ENCODE data around the gene LMTK2.
A peak's percentile ranks its signal among the peaks of the same experiment; 100 is the strongest.

The LMTK2 gene

DNA sequence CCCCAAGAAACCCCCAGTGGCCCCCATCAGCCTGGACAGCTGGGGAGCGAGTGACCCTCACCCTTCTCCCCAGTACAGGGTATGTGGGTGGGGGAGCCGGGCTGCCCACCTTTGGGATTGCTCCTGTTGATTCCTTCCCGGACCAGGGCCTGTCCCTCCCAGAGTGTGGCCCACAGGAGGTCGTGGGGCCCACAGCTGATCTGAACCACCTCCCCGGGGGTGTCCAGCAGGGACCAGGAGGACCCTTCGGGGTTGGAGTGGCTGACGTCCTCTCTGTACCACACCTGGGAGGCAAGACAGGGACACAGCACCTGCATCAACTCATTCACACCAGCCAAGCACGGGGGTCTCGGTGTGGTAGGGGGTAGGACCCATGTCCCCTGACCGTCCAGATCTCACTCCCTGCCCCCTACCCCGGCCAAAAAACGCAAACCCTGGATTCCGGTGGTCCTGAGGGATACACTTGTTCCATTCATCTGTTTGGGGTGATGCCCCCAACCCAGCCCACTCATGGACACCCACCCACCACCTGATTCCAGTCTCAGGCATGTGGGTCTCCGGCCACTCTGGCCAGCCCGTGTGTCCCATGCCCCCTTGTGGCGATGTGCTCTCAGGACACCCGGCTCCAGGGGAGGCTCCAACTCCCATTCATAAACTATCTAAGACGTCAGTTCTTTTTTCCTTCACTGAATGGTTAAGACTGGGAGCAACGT is 134.5 kb downstream of the LMTK2 start:
- TF ChIP-seq, protein P1, sequence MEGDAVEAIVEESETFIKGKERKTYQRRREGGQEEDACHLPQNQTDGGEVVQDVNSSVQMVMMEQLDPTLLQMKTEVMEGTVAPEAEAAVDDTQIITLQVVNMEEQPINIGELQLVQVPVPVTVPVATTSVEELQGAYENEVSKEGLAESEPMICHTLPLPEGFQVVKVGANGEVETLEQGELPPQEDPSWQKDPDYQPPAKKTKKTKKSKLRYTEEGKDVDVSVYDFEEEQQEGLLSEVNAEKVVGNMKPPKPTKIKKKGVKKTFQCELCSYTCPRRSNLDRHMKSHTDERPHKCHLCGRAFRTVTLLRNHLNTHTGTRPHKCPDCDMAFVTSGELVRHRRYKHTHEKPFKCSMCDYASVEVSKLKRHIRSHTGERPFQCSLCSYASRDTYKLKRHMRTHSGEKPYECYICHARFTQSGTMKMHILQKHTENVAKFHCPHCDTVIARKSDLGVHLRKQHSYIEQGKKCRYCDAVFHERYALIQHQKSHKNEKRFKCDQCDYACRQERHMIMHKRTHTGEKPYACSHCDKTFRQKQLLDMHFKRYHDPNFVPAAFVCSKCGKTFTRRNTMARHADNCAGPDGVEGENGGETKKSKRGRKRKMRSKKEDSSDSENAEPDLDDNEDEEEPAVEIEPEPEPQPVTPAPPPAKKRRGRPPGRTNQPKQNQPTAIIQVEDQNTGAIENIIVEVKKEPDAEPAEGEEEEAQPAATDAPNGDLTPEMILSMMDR (IDR thresholded peaks at IDR 0.05; ENCODE audit: low read depth, low read length), result peak; percentile 80
- no peak overlapping the region for H3K4me3 ChIP-seq (ENCODE audit: low read depth, low read length)

DNA sequence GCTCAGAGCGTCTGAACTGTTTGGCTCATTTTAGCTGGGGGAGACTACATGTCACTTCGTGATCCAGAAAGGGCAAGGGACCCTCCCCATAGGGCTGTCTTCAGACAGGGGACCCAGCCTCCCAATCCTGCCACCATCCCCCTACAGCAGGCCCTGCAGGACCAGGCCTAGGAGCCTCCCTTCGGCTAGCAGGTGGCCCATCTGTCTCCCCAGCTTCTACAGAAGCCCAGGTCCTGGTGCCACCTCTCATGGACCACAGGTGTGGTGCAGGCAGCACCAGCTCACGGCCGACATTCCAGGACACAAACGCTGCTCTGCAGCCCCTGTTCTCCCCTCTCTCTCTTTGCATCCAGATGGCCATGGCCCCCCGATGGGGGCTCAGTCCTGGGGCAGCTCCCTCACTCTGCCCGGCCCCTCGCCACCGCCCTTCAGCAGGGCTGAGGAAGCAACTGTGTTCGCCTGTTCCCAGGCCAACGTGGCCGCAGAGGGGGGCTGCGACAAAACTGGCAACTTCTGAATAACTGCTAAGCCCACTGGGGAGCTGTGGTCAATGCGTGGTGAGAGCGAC is 135.1 kb downstream of the LMTK2 start:
- H3K4me3 ChIP-seq (ENCODE audit: low read depth, low read length), result no peak overlapping the region

DNA sequence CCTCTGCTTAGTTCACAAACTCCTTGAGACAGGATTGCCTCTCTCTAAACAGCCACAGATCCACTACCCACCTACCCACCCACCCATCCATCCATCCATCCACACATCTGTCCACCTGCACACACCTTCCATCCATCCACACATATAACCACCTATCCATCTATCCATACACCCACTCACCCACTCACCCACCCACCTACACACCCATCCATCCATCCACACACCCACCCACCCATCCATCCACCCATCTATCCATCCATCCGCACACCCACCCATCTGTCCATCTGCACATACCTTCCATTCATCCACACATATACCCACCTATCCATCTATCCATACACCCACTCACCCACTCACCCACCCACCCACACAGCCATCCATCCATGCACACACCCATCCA is 135.7 kb downstream of the LMTK2 start:
- TF ChIP-seq, protein P1 (IDR thresholded peaks at IDR 0.05; ENCODE audit: low read depth, low read length), result no peak
- no peak overlapping the region for H3K4me3 ChIP-seq (ENCODE audit: low read depth, low read length)

More for the DNA sequence above, 135.1 kb downstream of the LMTK2 start:
- TF ChIP-seq, protein P1 (IDR thresholded peaks at IDR 0.05; ENCODE audit: low read depth, low read length), result no peak

DNA sequence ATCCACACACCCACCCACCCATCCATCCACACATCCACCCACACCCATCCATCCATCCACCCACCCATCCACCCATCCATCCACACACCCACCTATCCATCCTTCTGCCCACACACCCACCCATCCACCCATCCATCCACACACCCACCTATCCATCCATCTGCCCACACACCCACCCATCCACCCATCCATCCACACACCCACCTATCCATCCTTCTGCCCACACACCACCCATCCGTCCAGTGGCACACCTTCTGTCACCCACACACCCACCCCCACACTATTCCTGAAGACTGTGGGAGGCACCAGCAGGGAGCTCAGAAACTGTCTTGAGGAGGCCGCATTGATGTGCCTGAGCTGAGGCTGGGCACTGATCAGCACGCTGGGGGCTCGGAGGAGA is 136.3 kb downstream of the LMTK2 start:
- H3K4me3 ChIP-seq (ENCODE audit: low read depth, low read length), result no peak overlapping the region

DNA sequence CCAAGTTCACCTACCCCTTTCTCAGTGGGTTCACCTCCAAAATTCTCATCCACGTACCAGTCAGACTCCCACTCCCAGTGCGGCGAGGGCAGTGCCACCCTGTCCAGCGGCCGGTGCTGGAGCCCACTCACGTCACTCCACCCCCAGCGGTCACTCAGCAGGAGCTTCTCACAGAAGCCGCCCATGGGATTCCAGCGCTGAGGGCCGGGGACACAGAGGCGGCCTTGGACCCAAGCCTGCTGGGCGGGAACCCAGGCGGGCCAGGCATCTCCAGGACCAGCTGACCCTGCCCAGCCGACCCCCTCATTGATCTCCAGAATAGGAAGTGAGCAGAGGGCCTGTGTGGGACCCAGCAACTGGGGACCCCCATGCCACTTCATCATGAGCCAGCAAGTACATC is 138.2 kb downstream of the LMTK2 start:
- no peak overlapping the region for H3K4me3 ChIP-seq (ENCODE audit: low read depth, low read length)
- TF ChIP-seq, protein P1 (IDR thresholded peaks at IDR 0.05; ENCODE audit: low read depth, low read length), result no peak

More for the DNA sequence above, 136.3 kb downstream of the LMTK2 start:
- TF ChIP-seq, protein P1 (IDR thresholded peaks at IDR 0.05; ENCODE audit: low read depth, low read length), result no peak

GRCh38 chr7:98248156-98248555 is 141.5 kb downstream of the LMTK2 start:
- H3K4me3 ChIP-seq (ENCODE audit: low read depth, low read length), result no peak overlapping the region
- TF ChIP-seq, protein P1 (IDR thresholded peaks at IDR 0.05; ENCODE audit: low read depth, low read length), result no peak

DNA sequence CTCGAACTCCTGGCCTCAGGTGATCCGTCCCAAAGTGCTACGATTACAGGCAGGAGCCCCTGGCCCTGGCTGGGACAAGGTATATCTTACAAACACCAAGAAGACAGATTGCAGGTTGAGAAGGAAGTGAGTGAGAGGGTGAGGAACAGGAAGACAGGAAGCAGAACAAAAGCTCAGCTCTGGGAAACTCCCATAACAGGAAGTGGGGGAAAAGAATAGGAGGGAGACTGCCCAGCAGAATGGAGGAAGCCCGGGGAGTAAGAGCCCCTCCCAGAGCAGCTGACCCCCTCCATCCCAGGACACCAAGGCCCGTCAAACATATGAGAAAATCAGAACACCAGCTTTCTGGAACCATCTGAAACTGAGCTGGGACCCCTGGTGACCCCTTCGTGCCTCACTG is 142.4 kb downstream of the LMTK2 start:
- TF ChIP-seq, protein P1 (IDR thresholded peaks at IDR 0.05; ENCODE audit: low read depth, low read length), result no peak
- H3K4me3 ChIP-seq (ENCODE audit: low read depth, low read length), result no peak overlapping the region
